Measurements from ENCODE around the gene KLF16. TPM values are rescaled to one million over a fixed set of nuclear protein-coding genes. Genes with fewer than 3 reads are reported as not detected.

Gene KLF16
- total and polyA plus RNA-seq, 9 of the 15 experiments (the other 6 are each of a cell fraction or from before 2014, with no cell fraction given) = 0.04 to 60.4 (median 6.8) TPM

DNA sequence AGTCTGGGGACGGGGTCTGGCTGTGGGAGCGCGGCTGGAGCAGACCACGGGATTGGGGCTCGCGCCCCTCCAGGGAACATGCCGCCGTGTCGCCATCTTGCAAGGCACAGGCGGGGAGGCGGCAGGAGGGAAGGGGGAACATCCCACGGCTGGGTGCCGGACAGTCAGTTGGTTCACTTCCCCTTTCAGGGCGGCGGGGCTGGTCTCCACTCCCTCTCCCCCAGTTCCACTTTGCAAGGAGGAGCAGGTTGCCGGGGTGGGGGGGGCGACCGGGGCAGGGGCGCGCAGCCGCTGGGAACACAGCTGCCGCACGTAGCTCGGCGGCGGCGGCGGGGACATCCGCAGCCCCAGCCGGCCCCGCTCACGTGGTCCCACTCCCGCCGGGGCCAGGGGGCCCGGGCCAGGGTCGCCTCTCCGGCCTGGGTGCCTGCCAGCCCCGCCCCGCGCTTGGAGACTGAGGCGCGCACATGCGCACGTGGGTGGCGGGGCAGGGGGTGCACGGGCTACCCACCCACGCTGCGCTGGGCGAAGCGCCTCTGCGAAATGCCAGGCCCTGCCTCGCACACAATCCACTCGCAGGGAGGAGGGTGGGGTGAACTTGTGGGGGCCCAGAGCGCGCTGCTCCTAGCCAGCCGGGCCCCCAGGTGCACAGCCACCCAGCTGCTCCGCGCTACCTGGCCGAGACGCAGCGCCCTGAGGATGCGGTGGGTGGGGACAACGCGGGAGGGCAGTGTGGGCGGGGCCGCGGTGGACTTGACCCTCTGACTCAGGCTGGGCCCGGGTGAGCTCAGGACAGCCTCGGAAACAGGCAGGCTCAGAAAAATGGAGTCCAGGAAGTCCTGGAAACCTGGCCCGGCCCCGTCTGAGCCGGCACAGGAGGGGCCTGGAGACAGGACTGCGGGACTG lies 6.4 kb downstream of the KLF16 start (continued):
- TF ChIP-seq, protein P1, sequence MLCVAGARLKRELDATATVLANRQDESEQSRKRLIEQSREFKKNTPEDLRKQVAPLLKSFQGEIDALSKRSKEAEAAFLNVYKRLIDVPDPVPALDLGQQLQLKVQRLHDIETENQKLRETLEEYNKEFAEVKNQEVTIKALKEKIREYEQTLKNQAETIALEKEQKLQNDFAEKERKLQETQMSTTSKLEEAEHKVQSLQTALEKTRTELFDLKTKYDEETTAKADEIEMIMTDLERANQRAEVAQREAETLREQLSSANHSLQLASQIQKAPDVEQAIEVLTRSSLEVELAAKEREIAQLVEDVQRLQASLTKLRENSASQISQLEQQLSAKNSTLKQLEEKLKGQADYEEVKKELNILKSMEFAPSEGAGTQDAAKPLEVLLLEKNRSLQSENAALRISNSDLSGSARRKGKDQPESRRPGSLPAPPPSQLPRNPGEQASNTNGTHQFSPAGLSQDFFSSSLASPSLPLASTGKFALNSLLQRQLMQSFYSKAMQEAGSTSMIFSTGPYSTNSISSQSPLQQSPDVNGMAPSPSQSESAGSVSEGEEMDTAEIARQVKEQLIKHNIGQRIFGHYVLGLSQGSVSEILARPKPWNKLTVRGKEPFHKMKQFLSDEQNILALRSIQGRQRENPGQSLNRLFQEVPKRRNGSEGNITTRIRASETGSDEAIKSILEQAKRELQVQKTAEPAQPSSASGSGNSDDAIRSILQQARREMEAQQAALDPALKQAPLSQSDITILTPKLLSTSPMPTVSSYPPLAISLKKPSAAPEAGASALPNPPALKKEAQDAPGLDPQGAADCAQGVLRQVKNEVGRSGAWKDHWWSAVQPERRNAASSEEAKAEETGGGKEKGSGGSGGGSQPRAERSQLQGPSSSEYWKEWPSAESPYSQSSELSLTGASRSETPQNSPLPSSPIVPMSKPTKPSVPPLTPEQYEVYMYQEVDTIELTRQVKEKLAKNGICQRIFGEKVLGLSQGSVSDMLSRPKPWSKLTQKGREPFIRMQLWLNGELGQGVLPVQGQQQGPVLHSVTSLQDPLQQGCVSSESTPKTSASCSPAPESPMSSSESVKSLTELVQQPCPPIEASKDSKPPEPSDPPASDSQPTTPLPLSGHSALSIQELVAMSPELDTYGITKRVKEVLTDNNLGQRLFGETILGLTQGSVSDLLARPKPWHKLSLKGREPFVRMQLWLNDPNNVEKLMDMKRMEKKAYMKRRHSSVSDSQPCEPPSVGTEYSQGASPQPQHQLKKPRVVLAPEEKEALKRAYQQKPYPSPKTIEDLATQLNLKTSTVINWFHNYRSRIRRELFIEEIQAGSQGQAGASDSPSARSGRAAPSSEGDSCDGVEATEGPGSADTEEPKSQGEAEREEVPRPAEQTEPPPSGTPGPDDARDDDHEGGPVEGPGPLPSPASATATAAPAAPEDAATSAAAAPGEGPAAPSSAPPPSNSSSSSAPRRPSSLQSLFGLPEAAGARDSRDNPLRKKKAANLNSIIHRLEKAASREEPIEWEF (CRISPR knock-in tag; IDR thresholded peaks at IDR 0.05) = no peak
- TF ChIP-seq PHB (CRISPR knock-in tag; IDR thresholded peaks at IDR 0.05) (no peak), RFX5 (IDR thresholded peaks at IDR 0.05; ENCODE audit: low read depth, low read length) (no peak), PRMT5 (CRISPR knock-in tag; IDR thresholded peaks at IDR 0.05) (no peak), RBBP5 (IDR thresholded peaks at IDR 0.05; ENCODE audit: borderline replicate concordance, insufficient read depth, low read length, poor library complexity, severe bottlenecking) (peak; percentile 58), ILF3 (IDR thresholded peaks at IDR 0.05; ENCODE audit: borderline replicate concordance) (no peak), YBX1 (IDR thresholded peaks at IDR 0.05) (no peak), SMARCB1 (IDR thresholded peaks at IDR 0.05; ENCODE audit: insufficient read length, low read depth) (no peak), NR4A1 (CRISPR knock-in tag; IDR thresholded peaks at IDR 0.05) (peak; percentile 84; the same call in 1 of the 2 replicates), NR4A1 (tag; IDR thresholded peaks at IDR 0.05) (peak; percentile 29; the same call in 1 of the 2 replicates), ARHGAP35 (IDR thresholded peaks at IDR 0.05; ENCODE audit: partially characterized antibody) (no peak), BACH1 (tag; IDR thresholded peaks at IDR 0.05) (no peak), E2F3 (CRISPR knock-in tag; IDR thresholded peaks at IDR 0.05) (no peak), PYGO2 (tag; IDR thresholded peaks at IDR 0.05) (no peak), RB1 (IDR thresholded peaks at IDR 0.05; ENCODE audit: low read depth) (peak; percentile 43; the same call in 1 of the 2 replicates), SIN3A (IDR thresholded peaks at IDR 0.05; ENCODE audit: borderline replicate concordance in 2 of 2, control insufficient read depth in 1 of 2, low read depth in 2 of 2, low read length in 2 of 2) (peak in 1 of 2 experiments; percentile 38; a peak in 2 of 4 replicates), TRIM24 (IDR thresholded peaks at IDR 0.05) (no peak), MAX (CRISPR knock-in tag; IDR thresholded peaks at IDR 0.05) (peak; percentile 88), C11orf30 (IDR thresholded peaks at IDR 0.05; ENCODE audit: low read depth) (no peak)
- TF ChIP-seq, protein P2, sequence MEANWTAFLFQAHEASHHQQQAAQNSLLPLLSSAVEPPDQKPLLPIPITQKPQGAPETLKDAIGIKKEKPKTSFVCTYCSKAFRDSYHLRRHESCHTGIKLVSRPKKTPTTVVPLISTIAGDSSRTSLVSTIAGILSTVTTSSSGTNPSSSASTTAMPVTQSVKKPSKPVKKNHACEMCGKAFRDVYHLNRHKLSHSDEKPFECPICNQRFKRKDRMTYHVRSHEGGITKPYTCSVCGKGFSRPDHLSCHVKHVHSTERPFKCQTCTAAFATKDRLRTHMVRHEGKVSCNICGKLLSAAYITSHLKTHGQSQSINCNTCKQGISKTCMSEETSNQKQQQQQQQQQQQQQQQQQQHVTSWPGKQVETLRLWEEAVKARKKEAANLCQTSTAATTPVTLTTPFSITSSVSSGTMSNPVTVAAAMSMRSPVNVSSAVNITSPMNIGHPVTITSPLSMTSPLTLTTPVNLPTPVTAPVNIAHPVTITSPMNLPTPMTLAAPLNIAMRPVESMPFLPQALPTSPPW (CRISPR knock-in tag; IDR thresholded peaks at IDR 0.05) = peak; percentile 96
- TF ChIP-seq, protein P3, sequence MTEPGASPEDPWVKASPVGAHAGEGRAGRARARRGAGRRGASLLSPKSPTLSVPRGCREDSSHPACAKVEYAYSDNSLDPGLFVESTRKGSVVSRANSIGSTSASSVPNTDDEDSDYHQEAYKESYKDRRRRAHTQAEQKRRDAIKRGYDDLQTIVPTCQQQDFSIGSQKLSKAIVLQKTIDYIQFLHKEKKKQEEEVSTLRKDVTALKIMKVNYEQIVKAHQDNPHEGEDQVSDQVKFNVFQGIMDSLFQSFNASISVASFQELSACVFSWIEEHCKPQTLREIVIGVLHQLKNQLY (CRISPR knock-in tag; conservative IDR thresholded peaks at IDR 0.05) = no peak
